ENCODE results near the gene PCED1B.

DNA sequence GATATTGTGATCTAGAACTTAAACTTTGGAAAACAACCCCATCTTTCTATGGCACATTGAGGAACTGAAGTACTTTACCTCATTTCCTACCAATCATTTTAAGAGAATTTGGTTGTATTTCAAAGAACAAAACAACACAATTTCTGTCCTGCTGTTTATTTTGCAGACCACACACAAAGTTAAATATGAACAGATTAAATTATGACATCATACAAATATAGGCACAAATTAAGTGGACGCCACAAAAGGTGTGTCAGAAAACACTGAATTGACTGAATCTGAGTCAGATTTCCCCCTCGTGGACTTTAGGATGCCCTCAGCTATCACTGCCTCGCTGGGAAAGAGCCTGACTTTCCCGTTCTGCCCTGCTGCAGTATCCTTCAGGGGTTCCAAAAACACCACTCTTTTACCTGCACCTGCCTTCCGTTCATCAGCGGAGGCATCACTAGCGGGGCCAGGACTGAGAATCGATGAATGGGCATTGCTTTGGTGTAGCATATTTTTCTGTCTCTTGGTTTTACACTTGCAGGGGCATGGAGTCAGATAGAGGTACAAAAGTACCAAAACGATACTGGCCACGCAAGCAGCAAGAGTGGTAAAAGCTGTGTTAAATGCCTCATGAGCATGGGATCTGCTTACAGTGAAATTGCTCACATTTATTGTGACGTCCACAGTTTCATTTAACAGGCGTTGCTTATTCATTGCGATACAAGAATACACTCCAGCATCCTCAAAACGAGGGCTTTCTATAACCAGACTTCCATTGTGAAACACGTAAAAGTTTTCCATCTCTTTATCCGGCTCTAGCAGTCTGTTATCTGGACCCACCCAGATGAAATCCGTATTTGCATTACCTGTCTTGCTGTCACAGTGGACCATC is 2.0 kb upstream of the PCED1B start:
- TF ChIP-seq CTCF (IDR thresholded peaks at IDR 0.05) (no peak), POLR2A (IDR thresholded peaks at IDR 0.05) (no peak)
